Chondrocyte (in vitro differentiated cells): ENCODE results near the gene CSNK1G1. TPM values are rescaled to one million over a fixed set of nuclear protein-coding genes. Genes with fewer than 3 reads are reported as not detected.
A peak's percentile ranks its signal among the peaks of the same experiment; 100 is the strongest.
"Not testable (repeated sequence)": the region's sequence is repeated elsewhere in the genome, so short reads cannot be mapped to it uniquely, and the experiment has no call there.

ENCODE experiments used
- DNase-seq: peaks from one replicate; pipeline ENCODE4 v3.0.0; 2021; ENCODE audit warnings: mixed read lengths, low spot score
- H3K27ac Mint-ChIP-seq: one replicate; pipeline ENCODE4 v1.8.0; 2021; ENCODE audit warnings: mild to moderate bottlenecking, moderate library complexity, mixed read lengths; ENCODE audit not compliant: unreplicated experiment
- H3K27me3 Mint-ChIP-seq: 2 replicates; pipeline ENCODE4 v1.8.0; 2021; ENCODE audit warnings: low read depth, mixed read lengths
- H3K36me3 Mint-ChIP-seq: 2 replicates; pipeline ENCODE4 v1.8.0; 2021; ENCODE audit warnings: low read depth, mixed read lengths
- H3K4me1 Mint-ChIP-seq: 2 replicates; pipeline ENCODE4 v1.8.0; 2021; ENCODE audit warnings: low read depth, mild to moderate bottlenecking, mixed read lengths
- H3K4me3 Mint-ChIP-seq: one replicate; pipeline ENCODE4 v1.8.0; 2021; ENCODE audit warnings: mild to moderate bottlenecking, moderate library complexity, mixed read lengths; ENCODE audit not compliant: unreplicated experiment
- H3K9me3 Mint-ChIP-seq: 2 replicates; pipeline ENCODE4 v1.8.0; 2021; ENCODE audit warnings: low read depth, mixed read lengths
- CTCF ChIP-seq: fragments of 200-600 bp; sonication (generic); IDR thresholded peaks from 2 replicates; pipeline ENCODE4 v1.5.0; 2021; ENCODE audit warnings: antibody characterized with exemption, mild to moderate bottlenecking, moderate library complexity
- total RNA-seq: library from RNA; stranded (reverse); gene quantifications from 3 replicates; pipeline ENCODE4 v1.2.1, GENCODE V29; 2021

The CSNK1G1 gene
- total RNA-seq, 1 donor from 2014 or later: 20.1 TPM

DNA sequence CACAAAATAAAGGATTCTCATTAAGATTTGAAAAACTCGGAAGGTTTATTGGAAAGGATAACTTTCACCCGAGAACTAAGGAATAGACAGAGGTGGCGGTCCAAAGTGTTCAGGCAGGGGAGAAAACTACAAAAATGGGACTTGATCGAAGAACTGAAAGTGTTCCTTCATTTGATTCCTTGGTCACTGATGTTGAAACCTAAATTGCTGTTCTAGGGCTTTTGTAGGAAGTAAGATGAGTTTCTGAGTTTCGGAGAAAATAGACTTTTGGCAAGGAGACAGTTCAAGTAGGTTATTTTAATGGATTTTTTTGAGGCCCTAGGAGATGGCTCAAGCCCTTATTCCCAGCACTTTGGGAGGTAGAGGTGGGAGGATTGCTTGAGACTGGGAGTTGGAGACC lies 33.1 kb upstream of the CSNK1G1 start:
- no peaks in the 10 kb centered on the region for H3K27me3 Mint-ChIP-seq
- no peak for DNase-seq
- TF ChIP-seq CTCF: no peak
- H3K36me3 Mint-ChIP-seq: peaks cover 4% of the 10 kb centered on the region
- H3K27ac Mint-ChIP-seq: no peak overlapping the region
- peak overlapping the region; percentile 97 for H3K4me3 Mint-ChIP-seq
- H3K4me1 Mint-ChIP-seq: peaks cover 16% of the 10 kb centered on the region
- H3K9me3 Mint-ChIP-seq: no peaks in the 10 kb centered on the region

GRCh38 chr15:64387562-64388168 lies 31.7 kb upstream of the CSNK1G1 start, which contains the start of gene TRIP4:
TSS of gene TRIP4 (plus strand) at chr15:64387836. CDS start at chr15:64387864, 28 bp downstream.
- peak; percentile 99 for DNase-seq
- TF ChIP-seq CTCF: peak; percentile 47
- Mint-ChIP-seq H3K9me3 (no peaks in the 10 kb centered on the region), H3K4me1 (peaks cover 16% of the 10 kb centered on the region), H3K4me3 (peak within 1 kb of the TSS; percentile 97), H3K27ac (peak within 1 kb of the TSS; percentile 94), H3K36me3 (peaks cover 1% of the 10 kb centered on the region), H3K27me3 (no peaks in the 10 kb centered on the region)

GRCh38 chr15:64386291-64386690 lies 30.3 kb upstream of the CSNK1G1 start:
- H3K27me3 Mint-ChIP-seq: no peaks in the 10 kb centered on the region
- TF ChIP-seq CTCF: no peak
- no peaks in the 10 kb centered on the region for H3K9me3 Mint-ChIP-seq
- peaks cover 1% of the 10 kb centered on the region for H3K36me3 Mint-ChIP-seq
- no peak for DNase-seq
- no peak overlapping the region for H3K4me3 Mint-ChIP-seq
- no peak overlapping the region for H3K27ac Mint-ChIP-seq
- H3K4me1 Mint-ChIP-seq: peaks cover 23% of the 10 kb centered on the region

DNA sequence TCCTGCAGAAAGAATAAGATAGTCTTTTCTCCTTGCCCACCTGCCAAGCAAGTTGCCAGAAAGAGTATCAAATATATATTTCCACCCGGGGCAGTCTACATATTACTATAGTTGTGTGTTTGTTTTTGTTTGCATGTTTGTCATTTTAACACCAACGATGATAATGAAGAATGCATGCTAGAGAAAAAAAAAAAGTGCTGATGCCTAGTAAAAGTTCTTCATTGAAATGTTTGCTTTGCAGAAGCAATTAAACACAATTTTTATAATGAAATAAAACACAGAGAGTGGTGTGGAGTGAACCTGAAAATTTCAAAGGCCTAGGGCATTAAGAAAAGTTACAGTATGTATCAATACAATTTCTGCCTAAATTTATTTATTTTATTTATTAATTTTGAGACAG lies 27.8 kb upstream of the CSNK1G1 start:
- Mint-ChIP-seq H3K4me1 (peaks cover 28% of the 10 kb centered on the region), H3K36me3 (peaks cover 1% of the 10 kb centered on the region), H3K9me3 (no peaks in the 10 kb centered on the region), H3K27ac (no peak overlapping the region), H3K4me3 (no peak overlapping the region), H3K27me3 (no peaks in the 10 kb centered on the region)
- no peak for DNase-seq
- no peak for TF ChIP-seq CTCF

DNA sequence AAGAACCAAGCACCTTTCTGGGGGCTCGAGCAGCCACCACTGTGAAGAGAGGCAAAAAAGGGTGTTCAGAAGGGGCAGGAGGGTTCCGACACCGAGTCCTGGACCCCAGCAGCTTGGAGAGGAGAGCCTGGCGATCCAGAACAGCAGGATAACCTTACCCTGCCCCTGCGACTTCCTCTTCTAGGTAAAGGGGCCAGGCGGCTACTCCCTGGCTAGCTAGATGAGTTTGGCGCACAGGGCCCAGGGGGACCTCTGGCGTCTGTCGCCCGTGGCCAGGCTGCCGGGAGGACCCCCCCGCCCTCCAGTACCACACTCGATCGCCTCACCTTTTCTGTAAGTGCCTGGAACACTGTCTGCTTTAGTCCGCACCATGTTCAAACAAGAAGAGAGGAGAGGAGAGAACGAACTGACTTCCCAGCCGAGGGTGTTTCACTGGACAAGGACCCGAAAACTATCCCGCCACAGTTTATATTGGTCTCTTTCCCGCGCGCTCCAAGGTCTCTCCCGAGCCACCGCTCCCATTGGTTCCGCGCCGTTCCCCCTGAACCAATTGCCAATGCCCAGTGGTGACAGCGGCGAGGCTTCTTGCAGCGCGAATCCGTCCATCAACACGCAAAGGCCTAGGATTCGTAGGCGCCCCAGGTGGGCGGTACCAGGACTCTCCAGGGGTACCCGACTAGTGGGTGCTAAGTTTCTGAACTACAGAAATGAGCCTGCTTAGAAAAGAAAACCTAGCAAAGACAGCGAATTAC lies 25.2 kb upstream of the CSNK1G1 start, which contains the start of gene PCLAF:
Gene PCLAF, minus strand, starts transcription at position 442 of the 752 bp plus-strand sequence. Its CDS starts 70 bp downstream, at position 372.
- Mint-ChIP-seq H3K36me3 (no peaks in the 10 kb centered on the region), H3K27ac (peak within 1 kb of the TSS; percentile 24), H3K27me3 (no peaks in the 10 kb centered on the region), H3K4me3 (peak within 1 kb of the TSS; percentile 72), H3K4me1 (peaks cover 26% of the 10 kb centered on the region), H3K9me3 (no peaks in the 10 kb centered on the region)
- DNase-seq: peak; percentile 96
- TF ChIP-seq CTCF: peak; percentile 29

GRCh38 chr15:64380130-64380870 lies 24.3 kb upstream of the CSNK1G1 start:
- not testable (repeated sequence) for H3K27me3 Mint-ChIP-seq, H3K36me3 Mint-ChIP-seq, DNase-seq, H3K9me3 Mint-ChIP-seq
- peaks cover 26% of the 10 kb centered on the region for H3K4me1 Mint-ChIP-seq
- H3K4me3 Mint-ChIP-seq: peak overlapping the region; percentile 72
- H3K27ac Mint-ChIP-seq: peak overlapping the region; percentile 22
